Measurements from ENCODE around the gene CENPV.

DNA sequence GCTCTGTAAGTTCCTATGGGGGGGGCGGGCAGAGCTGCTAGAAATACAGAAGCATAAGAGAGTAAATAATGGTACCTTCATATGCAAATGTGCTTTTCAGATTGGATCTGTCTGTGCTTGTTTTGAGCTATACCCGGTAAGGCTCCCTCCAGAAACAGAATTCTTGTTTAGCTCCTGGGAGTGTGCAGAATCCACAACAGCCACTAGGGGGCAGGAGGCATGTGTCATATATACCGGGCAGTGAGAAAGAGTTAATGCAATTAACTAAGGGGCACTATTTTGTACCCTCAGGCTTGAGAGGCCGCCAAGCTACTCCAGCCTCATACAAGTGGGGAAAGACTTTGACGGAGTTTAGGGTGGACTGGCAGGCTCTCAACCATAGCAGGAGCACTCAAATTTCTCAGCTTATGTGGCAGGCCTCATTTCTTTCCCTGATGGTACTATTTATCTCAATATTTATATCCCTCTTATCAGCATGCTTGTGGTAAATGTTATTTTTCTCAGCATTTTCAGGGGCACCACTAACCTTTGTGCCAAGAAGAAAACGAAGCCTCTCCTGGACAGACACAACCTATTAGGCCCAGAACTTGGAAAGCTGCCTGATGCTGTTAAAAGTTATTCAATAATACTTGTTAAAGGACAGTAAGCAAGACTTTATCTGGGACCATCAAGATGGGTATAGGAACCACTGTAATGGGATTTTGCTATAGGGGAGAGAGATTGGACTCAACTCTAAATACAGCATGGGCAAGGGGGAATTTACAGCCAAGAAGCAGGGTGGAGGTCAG is 10.7 kb upstream of the CENPV start:
- TF ChIP-seq EZH2 (IDR thresholded peaks at IDR 0.05; ENCODE audit: borderline replicate concordance, low read depth, low read length, severe bottlenecking) (no peak), CTCF (IDR thresholded peaks at IDR 0.05; ENCODE audit: borderline replicate concordance, extremely low read depth, low read length, poor library complexity, severe bottlenecking) (peak; percentile 99)
